Stimulated activated CD8-positive, alpha-beta memory T cell treated with anti-CD3 and anti-CD28 coated beads, Interleukin-4, amount 100 ng/mL, for 4 hours (primary cell): ENCODE results near the gene ESR2.

Source experiments
- DNase-seq, 2 donors: peaks; one replicate each; pipeline ENCODE4 v3.0.0-alpha.2; 2020; ENCODE audit warnings: low read depth in 2 of 2, low spot score in 1 of 2

The ESR2 gene

DNA sequence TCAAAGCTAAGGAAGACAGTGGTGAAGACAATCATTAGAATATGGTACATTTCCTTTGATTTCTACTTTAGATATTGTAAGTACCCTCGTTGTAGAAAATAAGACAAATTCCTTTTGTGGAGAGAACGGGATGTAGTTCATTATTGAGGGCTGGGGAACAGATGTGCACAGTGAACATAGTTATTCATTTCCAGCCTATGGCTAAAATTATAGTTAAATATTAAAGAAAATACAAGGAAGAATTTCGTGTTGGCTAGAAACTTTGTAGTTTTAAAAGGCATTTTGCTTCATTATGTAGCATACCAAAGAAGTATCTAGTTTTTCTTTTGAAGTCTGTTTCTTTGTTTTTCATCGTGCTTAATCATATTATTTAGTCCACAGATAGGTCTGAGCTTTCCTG, 201.8 kb downstream of the ESR2 start:
- no peak for DNase-seq

DNA sequence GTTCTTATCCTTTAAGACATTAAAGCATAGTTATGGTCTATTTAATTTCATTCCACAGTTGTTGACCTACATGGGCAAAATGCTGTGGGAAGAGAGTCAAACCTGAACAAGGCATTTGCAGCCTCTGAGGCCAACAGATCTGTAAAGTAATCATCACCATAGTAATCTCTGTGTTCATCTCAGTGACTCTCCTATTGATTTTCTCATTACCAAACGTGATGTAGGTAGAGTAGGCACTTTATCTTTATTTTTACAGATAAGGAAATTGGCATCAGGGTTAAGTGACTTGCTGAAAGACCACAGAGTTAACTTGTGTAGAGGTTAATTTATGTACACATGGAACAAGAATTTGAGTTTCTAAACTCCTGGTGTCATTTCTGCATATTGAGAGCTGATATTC, 203.0 kb downstream of the ESR2 start:
- DNase-seq = no peak

DNA sequence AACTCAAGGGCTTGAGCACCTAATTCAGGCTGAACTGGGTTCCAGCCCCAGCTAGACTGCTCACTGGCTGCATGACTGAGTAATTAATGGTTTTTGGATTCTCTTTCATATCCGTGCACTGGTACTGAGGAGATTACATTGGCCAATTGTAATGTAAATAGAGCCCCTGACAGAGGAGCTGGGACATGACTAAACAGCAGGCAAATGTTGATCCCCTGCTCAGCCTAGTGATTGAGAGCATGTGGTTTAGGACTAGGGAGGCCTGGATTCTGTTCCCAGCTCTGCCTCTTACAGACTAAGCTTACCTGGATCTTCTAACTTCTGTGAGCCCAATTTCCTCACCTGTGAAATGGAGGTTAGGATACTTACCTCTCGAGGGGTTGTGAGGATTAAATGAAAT, 204.3 kb downstream of the ESR2 start:
- no peak for DNase-seq

DNA sequence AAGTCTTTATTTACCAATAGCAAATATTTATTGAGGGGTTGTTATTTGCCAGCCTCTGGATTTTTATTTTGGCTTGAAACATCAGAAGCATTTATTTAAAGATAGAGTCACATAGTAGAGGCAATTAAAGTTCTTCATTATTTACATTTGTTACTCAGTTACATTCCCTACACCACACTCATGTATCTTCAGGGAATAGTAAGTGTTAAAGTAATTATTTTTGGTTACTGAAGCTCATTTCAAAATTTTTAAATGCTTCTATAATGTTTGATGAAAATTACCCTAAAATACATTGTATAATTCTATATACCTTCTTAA, 205.6 kb downstream of the ESR2 start:
- no peak for DNase-seq

DNA sequence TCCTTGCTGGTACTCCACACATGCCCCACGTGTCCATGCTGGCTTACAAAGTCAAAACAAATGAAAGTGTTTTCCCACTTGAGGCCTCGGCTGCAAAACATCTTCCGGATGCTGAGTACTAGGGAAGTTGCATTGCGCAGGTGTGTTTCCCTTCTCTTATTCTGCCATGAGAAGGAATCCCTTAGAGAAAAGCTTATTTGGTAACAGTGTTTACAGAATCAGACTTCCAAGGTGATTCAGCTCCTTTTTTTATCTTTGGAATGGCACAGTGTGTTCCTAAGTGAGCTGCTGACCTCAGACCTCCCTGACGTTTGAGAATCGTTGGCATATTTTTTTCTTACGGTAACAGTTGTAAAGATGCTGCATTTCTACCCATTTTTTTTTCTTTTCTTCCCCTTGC, 211.3 kb downstream of the ESR2 start:
- DNase-seq = no peak

DNA sequence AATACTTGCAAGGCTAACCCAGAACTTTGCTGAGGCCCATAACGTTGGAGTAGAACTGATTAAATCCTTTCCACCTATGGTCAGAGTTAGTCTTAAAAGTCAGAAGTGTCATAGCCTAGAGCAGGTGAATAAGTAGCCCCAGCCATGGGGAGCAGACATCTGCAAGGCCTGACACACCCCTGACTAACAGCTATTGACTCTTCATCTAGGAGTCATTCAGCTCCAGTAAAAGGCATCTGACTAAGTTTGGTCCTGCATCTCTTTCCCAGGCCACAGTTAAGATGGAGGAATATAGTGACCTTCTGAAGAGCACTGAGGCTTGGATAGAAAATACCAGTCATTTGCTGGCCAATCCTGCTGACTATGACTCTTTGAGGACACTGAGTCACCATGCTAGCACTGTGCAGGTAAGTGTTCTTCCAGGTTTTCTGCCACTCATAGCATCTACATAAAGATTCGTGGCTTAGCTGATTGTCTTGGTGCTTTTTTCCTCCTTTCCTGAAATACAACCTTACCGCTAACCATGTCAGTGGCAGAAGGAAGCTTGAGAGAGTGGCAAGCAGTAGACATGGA, 212.9 kb downstream of the ESR2 start:
- DNase-seq = no peak

DNA sequence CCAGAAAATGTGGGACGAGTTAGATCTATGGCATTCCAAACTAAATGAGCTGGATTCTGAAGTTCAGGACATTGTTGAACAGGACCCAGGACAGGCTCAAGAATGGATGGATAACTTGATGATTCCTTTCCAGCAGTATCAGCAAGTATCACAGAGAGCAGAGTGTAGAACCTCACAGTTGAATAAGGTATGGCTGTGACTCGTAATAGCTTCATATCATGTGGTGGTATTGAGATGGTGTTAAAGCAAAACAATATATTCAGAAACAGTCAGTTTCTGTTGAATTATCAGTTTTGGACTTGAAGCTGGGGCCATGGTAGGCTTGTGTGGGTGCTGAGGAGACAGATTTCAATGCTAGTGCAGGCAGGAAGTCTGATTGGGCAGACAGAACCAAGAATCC, 213.7 kb downstream of the ESR2 start:
- DNase-seq = no peak

DNA sequence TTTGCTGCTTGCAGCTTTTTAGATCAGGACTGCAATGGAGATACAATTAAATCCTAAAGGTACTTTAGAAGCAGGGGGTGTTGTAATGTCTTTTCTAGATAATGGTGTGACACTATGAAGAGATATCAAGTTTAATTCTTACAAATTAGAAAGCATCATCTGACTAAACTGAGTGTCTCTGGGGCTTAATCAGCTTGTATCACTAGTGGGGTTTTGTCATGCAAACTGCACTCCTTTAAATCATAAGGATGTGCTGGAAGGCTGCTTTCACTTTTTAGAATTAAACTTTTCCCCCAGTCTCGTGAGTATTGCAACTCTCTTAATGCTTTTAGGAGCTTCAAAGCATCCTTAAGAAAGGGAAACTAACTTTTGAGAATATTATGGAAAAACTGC, 218.6 kb downstream of the ESR2 start:
- no peak for DNase-seq

DNA sequence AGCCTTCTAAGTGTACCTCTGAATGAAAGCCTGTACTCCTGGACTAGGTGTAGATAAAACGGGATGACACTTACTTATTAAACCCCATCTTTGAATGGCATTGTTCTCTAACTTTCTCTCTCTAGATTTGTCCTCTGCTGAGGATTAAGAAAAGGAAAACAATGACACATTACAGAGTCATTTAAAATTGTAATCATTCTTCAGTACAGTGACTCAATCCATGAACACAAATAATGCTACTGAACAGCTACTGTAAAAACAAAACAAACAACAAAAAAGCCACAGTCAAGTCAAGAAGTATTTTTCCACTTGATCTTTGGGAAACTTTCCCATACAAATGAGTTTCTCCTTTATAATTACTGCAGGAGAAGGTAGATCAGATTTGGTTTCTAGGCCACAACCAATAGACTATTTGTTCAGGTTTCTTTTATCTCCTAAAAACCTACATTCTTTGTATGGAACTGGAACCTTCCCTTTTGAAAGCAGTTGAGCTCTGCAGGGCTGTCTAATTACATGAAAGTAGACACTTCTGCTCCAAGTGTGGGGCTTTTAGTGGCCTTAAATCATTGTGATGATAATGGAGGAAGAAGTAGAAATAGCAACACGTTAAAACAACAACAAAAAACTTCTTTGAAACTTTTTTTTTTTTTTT, 219.1 kb downstream of the ESR2 start:
- DNase-seq = no peak

DNA sequence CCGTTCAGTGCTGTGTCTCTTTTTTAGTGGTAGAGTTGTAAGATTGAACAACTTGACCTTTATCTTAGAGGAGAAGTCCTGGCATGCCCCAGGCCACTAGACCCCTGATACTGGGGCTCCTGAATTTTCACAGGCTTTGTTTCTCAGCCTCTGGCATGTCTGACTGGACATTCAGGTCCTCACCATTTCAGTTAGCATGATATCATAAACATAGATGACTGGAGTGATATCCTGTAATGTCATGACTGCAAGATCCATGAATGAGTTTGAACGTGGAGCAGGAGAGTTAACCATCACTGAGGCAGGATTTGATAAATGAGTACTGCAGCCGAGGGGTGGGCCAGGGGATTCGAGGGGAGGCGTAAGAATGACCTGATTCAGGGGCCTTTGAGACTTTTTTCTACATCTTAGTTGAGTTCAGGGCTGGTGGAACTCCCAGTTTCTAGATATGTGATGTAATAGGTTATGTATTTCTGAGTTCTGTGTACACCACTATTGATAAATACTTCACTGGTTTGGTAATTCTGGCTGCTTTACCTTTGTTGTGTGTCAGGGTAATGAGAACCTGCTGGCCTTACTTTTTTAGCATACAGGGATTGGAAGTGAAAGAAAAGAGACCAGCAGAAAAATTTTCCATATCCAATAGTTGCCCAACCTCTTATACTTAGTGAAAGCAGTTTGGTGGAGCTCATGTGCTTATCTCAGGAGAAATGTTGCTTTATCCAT, 224.4 kb downstream of the ESR2 start:
- DNase-seq = no peak

DNA sequence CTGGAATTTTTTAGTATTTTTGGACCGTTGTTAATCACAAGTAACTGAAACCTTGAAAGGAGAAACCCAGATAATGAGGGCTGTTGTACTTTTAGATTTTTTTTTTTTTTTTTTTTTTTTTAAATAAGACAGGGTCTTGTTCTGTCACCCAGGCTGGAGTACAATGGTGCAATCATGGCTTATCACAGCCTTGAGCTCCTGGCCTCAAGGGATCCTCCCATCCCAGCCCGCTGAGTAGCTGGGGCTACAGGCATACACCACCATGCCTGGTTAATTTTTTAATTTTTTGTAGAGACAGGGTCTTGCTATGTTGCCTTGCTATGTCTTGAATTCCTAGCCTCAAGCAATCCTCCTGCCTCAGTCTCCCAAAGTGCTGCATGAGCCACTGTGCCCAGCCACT, 229.7 kb downstream of the ESR2 start:
- DNase-seq = no peak

DNA sequence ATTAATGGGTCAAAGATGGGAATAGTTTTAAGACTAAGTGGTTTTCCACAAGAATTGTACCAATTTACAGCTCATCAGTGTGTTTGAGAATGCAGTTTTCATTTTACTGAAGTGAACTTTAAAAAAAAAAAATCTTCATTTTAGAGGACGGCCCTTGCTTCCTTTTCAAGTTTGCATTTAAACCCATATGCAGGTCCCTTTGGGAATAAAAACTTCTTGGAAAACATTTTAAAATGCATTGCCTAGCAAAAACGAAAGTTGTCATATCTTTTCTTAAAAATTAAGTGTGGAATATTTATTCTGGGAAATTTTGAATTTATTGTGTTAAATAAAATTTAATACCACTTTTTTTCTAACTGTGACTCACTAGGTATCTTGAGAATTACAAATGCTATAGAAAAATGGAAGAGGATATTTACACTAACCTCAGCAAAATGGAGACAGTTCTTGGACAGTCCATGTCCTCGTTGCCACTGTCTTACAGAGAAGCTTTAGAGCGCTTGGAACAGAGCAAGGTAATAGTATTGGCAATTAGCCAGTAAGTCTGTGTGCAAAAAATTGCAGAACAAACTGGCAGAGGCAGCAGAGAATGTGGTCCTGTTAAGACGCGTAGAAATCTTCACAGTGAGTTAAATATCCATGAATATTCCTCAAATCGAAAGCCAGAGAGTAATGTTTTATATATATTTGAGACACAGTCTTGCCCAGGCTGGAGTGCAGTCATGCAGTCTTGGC, 231.6 kb downstream of the ESR2 start:
- no peak for DNase-seq

DNA sequence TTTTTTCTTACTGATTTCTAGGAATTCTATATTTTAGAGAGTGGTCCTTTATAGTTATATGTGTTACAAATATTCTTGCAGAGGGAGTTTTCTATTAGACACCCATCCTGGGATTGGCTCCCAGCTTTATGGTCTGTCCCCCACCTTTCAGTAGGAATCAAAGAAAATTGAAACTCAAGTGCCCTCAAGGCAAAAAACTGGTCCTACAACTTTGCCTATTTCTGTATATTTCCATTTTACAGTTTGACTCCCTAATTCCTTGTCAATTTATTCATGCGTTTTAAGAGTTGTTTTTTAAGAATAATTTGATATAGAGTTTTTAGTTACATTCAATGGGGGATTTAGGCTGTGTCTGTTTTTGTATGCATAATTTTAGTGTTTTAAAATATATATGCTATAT, 232.5 kb downstream of the ESR2 start:
- no peak for DNase-seq

DNA sequence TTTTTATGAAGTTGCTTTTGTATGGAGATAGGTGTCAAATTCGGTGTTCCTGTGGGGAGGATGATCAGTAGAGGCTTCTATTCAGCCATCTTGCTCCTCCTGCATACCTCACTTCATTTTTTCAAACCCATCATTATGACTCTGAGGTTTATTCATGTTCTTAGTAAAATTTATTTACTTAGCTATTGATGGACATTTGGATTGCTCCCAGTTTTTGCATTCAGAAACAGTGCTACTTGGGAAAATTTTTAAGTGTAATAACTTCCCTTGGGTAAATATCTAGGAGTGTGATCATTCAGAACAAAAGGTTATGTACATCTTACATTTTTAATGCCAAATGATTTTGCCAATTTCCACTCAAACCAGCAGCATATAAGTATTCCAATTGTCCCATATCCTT, 233.1 kb downstream of the ESR2 start:
- DNase-seq = no peak

DNA sequence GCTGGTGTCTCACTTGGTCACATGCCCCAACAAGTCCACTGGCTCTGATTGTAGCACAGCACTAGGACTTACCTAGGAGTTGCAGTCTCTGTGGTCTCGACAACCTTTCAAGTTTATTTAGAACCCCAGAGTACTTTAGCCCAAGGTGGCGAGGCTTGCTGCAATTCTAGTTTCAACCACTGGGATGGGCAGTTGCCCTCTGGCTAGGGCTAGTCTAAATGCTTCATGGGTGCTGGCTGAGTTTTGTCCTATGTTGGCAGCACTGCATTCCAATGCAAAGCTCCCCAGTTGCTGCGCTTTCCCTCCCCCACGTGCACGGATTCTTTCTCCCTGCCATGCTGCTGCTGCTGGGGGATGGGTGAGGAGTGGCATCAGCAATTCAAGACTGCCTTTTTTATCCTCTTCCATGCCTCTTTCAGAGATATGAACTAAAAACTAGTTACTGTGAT, 233.5 kb downstream of the ESR2 start:
- no peak for DNase-seq

DNA sequence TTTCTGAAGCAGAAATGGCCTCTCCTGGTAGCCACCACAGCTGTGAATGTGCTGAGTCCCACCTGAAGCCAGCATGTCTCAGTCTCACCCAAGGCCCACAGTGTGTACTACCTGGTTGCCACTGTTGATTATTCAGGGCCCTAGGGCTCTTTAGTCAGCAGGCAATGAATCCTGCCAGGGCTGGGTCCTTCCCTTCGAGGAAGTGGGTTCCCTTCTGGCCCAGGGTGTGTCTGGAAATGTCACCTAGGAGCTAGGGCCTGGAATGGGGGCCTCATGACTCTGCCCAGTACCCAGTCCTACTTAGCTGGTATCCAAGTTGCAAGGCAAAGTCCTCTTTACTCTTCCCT, 234.0 kb downstream of the ESR2 start:
- no peak for DNase-seq

DNA sequence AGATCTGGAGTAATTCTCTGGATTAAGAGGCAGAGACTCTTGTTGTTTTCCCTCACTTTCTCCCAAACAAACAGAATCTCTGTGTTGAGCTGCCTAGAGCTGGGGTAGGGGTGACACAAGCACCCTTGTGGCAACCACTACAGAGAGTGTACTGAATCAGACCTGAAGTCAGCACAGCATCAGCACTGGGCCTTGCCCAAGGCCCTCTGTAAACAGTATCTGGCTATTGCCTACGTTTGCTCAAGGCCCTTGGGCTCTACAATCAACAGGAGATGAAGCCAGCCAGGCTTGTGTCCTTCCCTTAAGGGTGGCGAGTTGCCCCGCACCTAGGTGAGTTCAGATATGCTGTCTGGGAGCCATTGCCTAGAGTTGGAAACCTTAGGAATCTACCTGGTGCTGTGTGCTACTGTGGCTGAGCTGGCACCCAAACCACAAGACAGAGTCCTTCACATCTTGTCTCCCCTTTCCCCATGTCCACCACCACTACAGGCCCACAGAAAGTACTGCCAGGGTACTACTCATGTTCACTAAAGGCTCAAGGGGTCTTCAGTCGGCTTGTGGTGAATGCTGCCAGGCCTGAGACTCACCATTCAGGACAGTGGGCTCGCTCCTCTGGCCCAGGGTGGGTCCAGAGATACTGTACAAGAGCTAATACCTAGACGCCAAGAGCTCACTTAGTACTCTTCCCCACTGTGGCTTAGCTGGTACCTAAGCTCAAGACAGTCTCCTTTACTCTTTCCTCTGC, 234.5 kb downstream of the ESR2 start:
- DNase-seq = no peak

DNA sequence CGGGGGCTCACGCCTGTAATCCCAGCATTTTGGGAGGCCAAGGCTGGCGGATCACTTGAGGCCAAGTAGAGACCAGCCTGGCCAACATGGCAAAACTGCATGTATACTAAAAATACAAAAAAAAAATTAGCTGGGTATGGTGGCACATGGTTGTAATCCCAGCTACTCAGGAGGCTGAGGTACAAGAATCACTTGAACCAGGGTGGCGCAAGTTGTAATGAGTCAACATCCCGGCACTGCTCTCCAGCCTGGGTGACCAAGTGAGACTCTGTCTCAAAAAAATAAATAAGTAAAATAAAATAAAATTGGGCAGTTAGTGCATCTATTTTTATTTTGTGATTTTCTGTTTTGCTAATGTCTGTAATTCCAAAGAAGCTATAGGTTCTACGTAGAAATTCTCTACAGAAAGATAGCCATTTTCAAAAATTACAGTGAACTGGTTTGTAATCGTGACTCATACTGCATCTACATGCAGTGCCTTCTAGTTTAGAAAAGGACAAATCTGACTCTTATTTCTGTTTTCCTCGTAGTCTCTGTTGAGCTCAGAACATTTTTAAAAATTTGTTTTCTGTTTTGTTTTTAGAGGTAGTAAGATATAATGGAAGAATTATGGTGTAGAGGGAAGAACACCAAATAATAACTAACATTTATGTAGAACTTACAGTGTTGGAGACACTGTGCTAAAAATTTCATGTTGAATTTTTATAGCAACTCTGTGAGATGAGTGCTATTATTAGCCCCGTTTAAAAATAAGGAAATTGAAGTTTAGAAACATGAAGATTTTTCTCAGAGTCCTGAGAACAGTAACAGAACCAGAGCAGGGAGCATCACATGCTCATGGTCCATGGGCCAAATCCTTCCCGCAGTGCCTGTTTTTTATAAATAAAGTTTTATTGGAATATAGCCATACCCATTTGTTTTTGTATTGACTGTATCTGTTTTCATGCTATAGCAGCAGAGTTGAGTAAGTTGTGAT, 240.2 kb downstream of the ESR2 start:
- no peak for DNase-seq

DNA sequence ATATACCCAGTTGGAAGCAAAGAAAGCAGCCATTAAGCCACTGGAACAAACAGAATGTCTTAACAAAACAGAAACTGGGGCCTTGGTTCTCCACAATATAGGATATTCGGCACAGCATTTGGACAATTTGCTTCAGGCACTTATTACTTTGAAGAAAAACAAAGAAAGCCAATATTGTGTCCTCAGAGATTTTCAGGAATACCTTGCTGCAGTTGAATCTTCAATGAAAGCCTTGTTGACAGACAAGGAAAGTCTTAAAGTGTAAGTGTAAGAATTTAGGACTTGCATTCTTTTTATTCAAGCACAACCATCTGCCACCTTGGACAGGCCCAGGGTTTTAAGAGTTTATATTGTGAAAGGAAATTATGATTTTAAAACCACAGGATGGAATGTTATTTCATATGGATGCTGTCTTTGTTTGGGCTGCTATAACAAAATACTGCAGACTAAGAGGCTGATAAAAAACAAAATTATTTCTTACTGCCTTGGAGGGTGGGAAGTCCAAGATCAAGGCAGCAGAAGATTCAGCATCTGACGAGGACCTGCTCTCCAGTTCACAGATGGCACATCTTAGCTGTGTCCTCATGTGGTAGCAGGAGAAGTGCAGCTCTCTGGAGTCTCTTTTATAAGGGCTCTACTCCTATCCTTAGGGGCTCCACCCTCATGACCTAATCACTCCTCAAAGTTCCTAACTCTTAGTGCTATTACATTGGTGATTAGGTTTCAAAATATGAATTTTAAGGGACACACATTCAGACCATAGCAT, 244.4 kb downstream of the ESR2 start:
- no peak for DNase-seq

DNA sequence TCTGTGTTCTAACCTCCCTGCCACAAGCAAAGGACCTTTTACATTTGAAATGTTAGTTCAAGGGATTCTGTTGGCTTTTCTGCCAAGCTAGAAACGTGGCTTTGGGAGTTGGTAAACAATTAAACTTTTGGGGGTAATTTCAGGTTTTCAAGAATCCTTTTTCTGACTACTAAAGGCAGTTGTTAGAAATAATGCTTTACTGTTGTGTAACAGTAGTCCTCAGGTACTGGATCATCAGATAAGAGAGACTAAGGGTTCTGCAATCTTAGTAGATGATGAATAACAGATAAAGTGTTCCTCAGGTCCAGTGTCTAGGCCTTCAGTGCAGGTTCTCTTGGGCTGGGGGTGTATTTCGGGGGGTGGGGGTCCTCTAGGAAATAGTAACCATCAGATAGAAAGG, 249.1 kb downstream of the ESR2 start:
- DNase-seq = no peak
